ENCODE data around the gene KCNA4.

The KCNA4 gene

GRCh38 chr11:30012346-30012745 lies 4.5 kb downstream of the KCNA4 start:
- Histone ChIP-seq H3K9ac (ENCODE audit: low read length) (no peak overlapping the region), H3F3A (ENCODE audit: insufficient read depth, low read length) (no peaks in the 10 kb centered on the region), H2AFZ (ENCODE audit: low read length) (no peak overlapping the region)

DNA sequence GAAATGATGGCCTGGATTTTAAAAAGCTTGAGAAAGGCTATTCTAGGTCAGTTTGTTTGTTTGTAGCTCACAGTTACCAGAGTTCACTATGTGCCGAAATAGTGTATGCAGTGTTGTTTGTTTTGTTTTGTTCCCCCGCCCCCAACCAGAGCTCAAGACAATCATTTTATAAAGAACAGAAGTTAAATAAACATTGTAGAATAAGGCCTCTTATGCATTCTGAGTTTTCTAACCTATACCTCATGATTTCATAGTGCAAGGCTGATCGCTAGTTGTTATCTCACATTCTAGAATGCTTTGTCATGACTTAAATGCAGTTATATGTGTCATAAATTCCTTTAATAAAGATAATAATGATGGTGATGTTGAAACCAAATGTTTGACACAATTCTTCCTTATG lies 7.8 kb downstream of the KCNA4 start:
- no peaks in the 10 kb centered on the region for H3K4me1 ChIP-seq (ENCODE audit: low read length)
- no peaks in the 10 kb centered on the region for H3K27me3 ChIP-seq (replicated peaks; ENCODE audit: insufficient read depth, low read length)
- no peaks in the 10 kb centered on the region for H3K9me2 ChIP-seq (replicated peaks; ENCODE audit: insufficient read depth, low read length)
- TF ChIP-seq, protein P1, sequence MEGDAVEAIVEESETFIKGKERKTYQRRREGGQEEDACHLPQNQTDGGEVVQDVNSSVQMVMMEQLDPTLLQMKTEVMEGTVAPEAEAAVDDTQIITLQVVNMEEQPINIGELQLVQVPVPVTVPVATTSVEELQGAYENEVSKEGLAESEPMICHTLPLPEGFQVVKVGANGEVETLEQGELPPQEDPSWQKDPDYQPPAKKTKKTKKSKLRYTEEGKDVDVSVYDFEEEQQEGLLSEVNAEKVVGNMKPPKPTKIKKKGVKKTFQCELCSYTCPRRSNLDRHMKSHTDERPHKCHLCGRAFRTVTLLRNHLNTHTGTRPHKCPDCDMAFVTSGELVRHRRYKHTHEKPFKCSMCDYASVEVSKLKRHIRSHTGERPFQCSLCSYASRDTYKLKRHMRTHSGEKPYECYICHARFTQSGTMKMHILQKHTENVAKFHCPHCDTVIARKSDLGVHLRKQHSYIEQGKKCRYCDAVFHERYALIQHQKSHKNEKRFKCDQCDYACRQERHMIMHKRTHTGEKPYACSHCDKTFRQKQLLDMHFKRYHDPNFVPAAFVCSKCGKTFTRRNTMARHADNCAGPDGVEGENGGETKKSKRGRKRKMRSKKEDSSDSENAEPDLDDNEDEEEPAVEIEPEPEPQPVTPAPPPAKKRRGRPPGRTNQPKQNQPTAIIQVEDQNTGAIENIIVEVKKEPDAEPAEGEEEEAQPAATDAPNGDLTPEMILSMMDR (IDR thresholded peaks at IDR 0.05; ENCODE audit: low read length): no peak
- TF ChIP-seq EZH2phosphoT487 (IDR thresholded peaks at IDR 0.05; ENCODE audit: low read length): no peak
- TF ChIP-seq EZH2 (optimal IDR thresholded peaks at IDR 0.05; ENCODE audit: low read depth, low read length): no peak
- no peaks in the 10 kb centered on the region for H4K20me1 ChIP-seq (ENCODE audit: insufficient read depth, low read length)
- no peak overlapping the region for H3K4me2 ChIP-seq (ENCODE audit: low read depth, low read length)
- H3K27ac ChIP-seq (ENCODE audit: low read length): no peak overlapping the region
- no peak overlapping the region for H3K9ac ChIP-seq (ENCODE audit: low read length)
- no peak overlapping the region for H3K4me3 ChIP-seq (ENCODE audit: low read length)
- H3K79me2 ChIP-seq (ENCODE audit: low read length): no peaks in the 10 kb centered on the region
- DNase-seq: no peak
- H3K9me3 ChIP-seq (replicated peaks; ENCODE audit: insufficient read depth, low read length): no peaks in the 10 kb centered on the region
- H3K36me3 ChIP-seq (replicated peaks; ENCODE audit: insufficient read depth, low read length): no peaks in the 10 kb centered on the region
- no peaks in the 10 kb centered on the region for H3F3A ChIP-seq (ENCODE audit: insufficient read depth, low read length)
- no peak overlapping the region for H2AFZ ChIP-seq (ENCODE audit: low read length)

More at GRCh38 chr11:30012346-30012745, 4.5 kb downstream of the KCNA4 start:
- H3K9me3 ChIP-seq (replicated peaks; ENCODE audit: insufficient read depth, low read length): no peaks in the 10 kb centered on the region
- H3K4me1 ChIP-seq (ENCODE audit: low read length): no peaks in the 10 kb centered on the region
- H3K27me3 ChIP-seq (replicated peaks; ENCODE audit: insufficient read depth, low read length): no peaks in the 10 kb centered on the region
- no peaks in the 10 kb centered on the region for H4K20me1 ChIP-seq (ENCODE audit: insufficient read depth, low read length)
- no peak overlapping the region for H3K4me2 ChIP-seq (ENCODE audit: low read depth, low read length)
- no peaks in the 10 kb centered on the region for H3K79me2 ChIP-seq (ENCODE audit: low read length)
- H3K9me2 ChIP-seq (replicated peaks; ENCODE audit: insufficient read depth, low read length): no peaks in the 10 kb centered on the region
- no peak for DNase-seq
- H3K27ac ChIP-seq (ENCODE audit: low read length): no peak overlapping the region
- no peaks in the 10 kb centered on the region for H3K36me3 ChIP-seq (replicated peaks; ENCODE audit: insufficient read depth, low read length)
- TF ChIP-seq, protein P1 (IDR thresholded peaks at IDR 0.05; ENCODE audit: low read length): no peak
- no peak for TF ChIP-seq EZH2 (optimal IDR thresholded peaks at IDR 0.05; ENCODE audit: low read depth, low read length)
- no peak for TF ChIP-seq EZH2phosphoT487 (IDR thresholded peaks at IDR 0.05; ENCODE audit: low read length)
- H3K4me3 ChIP-seq (ENCODE audit: low read length): no peak overlapping the region

- H3F3A ChIP-seq (ENCODE audit: insufficient read depth, low read length): no peaks in the 10 kb centered on the region
- no peak overlapping the region for H3K27ac ChIP-seq (ENCODE audit: low read length)
- TF ChIP-seq EZH2phosphoT487 (IDR thresholded peaks at IDR 0.05; ENCODE audit: low read length): no peak
- TF ChIP-seq, protein P1 (IDR thresholded peaks at IDR 0.05; ENCODE audit: low read length): no peak
- no peak for TF ChIP-seq EZH2 (optimal IDR thresholded peaks at IDR 0.05; ENCODE audit: low read depth, low read length)
- H3K4me3 ChIP-seq (ENCODE audit: low read length): no peak overlapping the region
- H2AFZ ChIP-seq (ENCODE audit: low read length): no peak overlapping the region
- no peak overlapping the region for H3K9ac ChIP-seq (ENCODE audit: low read length)
- H3K4me1 ChIP-seq (ENCODE audit: low read length): peaks cover 5% of the 10 kb centered on the region
- H3K36me3 ChIP-seq (replicated peaks; ENCODE audit: insufficient read depth, low read length): no peaks in the 10 kb centered on the region
- H4K20me1 ChIP-seq (ENCODE audit: insufficient read depth, low read length): no peaks in the 10 kb centered on the region
- no peak overlapping the region for H3K4me2 ChIP-seq (ENCODE audit: low read depth, low read length)
- H3K27me3 ChIP-seq (replicated peaks; ENCODE audit: insufficient read depth, low read length): 0 out of 2 replicates have a peak, but pooled peaks cover 6% of the 10 kb centered on the region
- no peaks in the 10 kb centered on the region for H3K9me3 ChIP-seq (replicated peaks; ENCODE audit: insufficient read depth, low read length)
- no peaks in the 10 kb centered on the region for H3K79me2 ChIP-seq (ENCODE audit: low read length)
- H3K9me2 ChIP-seq (replicated peaks; ENCODE audit: insufficient read depth, low read length): no peaks in the 10 kb centered on the region
- no peak for DNase-seq
Observed at GRCh38 chr11:30006876-30007275, 10.0 kb downstream of the KCNA4 start.

Data from MM.1S (cell line).